Activated CD4-positive, CD25-positive, alpha-beta regulatory T cell treated with anti-CD3 and anti-CD28 coated beads, Interleukin-2, amount 50 U/mL, for 24 hours (primary cell): Measurements from ENCODE around the gene RAB9A.
A peak's percentile ranks its signal among the peaks of the same experiment; 100 is the strongest.

ENCODE experiments used
- ATAC-seq, 2 donors: fragments of 150-1000 bp; cut with Tn5 transposase; one replicate each; pipeline ENCODE4 v1.10.0; 2021; ENCODE audit warnings: mild to moderate bottlenecking in 1 of 2, moderate library complexity in 1 of 2

The RAB9A gene

DNA sequence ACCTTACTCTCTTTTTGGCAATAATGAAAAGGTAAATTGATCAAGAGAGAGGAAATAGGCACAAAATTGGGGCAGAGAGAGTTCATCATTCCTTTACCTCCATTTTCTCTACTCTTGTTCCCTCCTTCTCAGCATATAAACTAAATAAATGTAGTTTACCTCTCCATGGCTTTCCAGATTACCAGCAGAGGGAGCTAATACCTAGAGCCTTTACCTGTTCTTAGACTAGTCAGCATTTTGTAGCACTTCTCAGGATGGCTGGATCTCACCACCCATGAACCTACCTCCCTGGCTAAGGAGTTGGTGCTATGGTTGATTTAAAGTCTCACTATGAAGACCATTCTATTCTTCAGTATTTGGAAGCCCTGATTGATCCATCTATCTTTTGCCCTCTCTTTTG lies 61.3 kb downstream of the RAB9A start:
- ATAC-seq = peak; percentile 38 to 41

DNA sequence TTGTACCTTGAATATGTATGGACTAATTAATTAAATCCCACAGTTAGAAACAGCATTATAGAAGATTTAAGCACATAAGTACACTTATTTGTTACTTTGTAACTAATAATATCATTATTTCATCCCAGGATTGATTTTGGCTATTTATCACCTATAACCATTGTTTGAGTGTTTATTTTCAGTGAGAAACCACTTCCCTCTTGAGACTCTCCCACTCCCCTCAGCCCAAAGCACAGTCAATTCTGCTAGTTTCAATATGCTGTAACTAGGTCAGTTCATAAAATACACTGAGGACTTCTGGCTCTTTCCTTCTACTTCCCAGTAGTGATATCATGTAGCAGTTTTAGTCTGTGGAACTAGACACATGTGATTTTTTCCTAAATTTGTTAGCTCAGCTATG lies 61.9 kb downstream of the RAB9A start:
- ATAC-seq = no peak

DNA sequence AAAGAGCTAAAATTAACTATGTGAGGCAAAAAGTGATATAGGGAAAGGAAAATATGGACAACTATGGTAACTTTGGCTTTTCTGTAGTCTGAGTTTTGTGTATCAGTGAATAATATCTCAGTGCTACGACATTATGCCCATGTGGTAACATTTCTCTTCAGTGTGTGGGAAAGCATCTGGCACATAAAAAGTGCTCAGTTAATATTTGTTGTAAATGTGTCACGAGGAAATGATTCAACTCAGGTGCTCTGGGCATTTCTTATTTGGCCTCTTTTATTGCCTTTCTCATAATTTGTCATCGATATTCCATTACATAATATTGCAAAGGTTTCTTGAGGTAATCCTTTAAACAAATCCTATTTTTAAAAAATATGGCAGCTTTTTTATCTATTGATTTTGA lies 63.2 kb downstream of the RAB9A start:
- no peak for ATAC-seq

DNA sequence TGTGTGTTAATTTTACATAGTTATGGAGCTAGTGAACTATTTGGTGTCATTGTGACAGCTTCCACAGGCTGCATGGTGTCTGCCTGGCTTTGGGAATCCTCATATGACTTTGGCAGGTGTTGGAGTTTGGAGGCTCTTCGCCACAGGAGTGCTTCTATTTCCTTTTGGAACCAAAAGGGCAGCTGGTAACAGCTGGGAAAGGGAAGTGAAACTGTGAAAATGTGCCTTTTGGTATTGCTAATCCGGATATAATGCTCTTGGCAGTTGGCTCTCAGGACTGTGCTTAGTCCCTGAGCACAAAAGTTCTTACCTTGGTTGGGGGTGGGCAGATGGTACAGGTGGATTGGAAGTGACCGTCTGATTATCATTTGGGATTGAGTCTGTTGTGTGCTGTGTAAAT lies 63.7 kb downstream of the RAB9A start:
- no peak for ATAC-seq

DNA sequence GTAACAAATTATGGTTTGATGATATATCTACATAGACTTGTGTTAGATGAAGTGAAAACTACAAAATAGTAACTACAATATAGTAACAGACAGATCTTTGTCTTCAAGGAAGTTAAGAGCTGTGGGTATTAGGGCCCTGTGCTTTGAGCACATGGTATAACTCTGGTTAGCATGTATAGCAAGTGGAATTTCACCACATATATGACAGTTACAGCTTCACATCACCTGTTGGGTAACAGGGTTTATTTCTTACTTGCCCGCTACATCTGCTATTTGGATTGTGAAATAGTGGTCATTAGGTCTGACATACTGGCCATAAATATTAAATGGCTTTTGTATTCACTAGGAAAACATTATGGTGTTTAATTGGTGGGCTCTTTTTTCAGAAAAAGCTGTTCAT lies 65.8 kb downstream of the RAB9A start:
- ATAC-seq = no peak

DNA sequence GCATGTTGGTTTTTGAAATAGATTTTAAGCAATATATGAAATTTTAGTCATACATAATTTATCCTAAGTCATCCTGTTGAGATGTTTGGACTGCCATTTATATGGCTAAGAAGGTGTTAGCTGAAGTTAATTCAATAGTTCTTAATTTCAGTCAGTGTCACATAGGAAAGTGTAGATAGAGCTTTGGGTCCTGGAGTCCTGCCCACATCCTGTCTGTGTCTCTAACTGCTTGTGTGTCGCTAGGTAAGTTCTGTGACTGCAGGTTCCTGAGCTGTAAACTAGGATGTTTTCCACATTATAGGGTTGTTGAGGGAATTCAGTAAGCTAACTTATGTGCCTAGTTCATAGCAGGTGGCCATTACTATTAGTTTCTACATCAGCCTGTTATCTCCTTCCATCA lies 66.3 kb downstream of the RAB9A start:
- ATAC-seq = peak in 1 of 2 donors; percentile 51

DNA sequence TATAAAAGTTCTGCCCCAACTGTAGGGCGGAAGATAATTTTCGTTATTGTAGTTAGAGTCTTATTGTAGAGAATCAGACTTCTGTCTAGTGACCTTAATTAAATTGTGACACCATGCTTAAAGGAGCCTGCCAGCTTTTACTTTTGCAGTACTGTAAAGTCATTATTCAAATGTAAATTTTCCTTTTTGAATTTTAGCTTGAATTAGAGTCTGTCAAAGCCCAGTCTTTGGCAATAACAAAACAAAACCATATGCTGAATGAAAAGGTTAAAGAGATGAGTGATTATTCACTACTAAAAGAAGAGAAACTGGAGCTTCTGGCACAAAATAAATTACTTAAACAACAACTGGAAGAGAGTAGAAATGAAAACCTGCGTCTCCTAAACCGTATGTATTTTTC lies 67.5 kb downstream of the RAB9A start:
- ATAC-seq = no peak

DNA sequence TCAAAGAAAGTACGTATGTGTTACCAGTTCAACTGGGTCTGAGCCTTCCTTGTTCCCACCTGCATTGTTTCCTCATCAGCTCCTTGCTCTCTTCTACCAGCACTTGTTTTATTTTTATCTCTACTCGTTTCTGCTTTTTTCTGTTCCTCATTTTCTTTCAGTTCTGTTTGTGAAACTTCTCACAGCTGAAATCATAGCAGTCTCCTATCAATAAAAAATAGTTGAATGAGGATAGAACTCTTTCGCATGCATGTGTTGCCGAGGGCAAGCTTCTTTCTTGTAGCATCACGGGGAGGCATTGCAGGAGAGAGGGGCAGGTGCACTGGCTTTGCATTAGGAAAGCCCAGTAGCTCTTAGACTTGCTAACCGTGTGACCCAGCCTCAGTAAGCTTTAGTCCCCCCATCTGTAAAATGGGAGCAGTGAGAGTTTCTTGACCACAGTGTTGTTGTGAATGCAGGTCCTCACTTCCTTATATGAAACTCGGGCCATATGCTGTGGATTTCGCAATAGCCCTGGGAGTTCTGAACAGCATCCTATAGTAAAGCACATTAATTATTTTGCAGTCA lies 70.3 kb downstream of the RAB9A start:
- ATAC-seq = no peak
